Neural progenitor cell (in vitro differentiated cells): ENCODE results near the gene PHC1.

ENCODE experiments used
- EZH2 ChIP-seq: fragments of 200-600 bp; sonication (generic); IDR thresholded peaks from 2 replicates; pipeline ENCODE4 v1.6.1; 2017; ENCODE audit warnings: antibody characterized with exemption, mild to moderate bottlenecking, moderate library complexity
- EZH2phosphoT487 ChIP-seq: fragments of 200-600 bp; sonication (generic); IDR thresholded peaks from 2 replicates; pipeline ENCODE4 v1.6.1; 2017; ENCODE audit warnings: antibody characterized with exemption
- TF ChIP-seq, protein P1 (sequence below): fragments of 200-600 bp; sonication (generic); IDR thresholded peaks from 2 replicates; pipeline ENCODE4 v1.5.1; 2017; ENCODE audit warnings: antibody characterized with exemption, mild to moderate bottlenecking

DNA sequence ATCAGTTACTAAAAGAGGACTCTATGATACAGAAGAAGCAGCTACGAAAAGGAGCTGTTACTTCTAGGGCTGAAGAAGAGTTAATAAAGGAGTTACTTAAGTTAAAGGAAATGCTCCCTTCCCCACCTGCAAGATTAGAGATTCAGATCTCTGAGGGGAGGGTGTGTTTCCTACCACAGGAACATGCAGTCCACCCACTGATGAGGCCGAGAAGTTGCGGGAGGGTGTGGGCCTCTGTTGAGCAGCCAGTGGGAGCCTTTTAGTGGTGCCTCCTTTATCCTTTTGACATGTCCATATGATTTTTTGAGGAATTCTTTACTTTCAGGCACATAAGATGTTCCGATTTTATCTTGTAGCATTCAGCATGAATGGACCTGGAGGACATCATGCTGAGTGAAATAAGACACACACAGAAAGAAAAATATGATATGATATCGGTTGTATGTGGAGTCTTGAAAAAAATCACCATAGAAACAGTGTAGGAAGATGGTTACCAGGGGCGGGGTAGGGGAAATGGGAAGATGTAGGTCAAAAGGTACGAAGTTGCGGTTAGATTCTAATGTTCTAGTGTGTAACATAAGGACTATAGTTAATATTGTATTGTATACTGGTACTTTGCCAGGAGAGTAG lies 39.6 kb downstream of the PHC1 start:
- TF ChIP-seq, protein P1, sequence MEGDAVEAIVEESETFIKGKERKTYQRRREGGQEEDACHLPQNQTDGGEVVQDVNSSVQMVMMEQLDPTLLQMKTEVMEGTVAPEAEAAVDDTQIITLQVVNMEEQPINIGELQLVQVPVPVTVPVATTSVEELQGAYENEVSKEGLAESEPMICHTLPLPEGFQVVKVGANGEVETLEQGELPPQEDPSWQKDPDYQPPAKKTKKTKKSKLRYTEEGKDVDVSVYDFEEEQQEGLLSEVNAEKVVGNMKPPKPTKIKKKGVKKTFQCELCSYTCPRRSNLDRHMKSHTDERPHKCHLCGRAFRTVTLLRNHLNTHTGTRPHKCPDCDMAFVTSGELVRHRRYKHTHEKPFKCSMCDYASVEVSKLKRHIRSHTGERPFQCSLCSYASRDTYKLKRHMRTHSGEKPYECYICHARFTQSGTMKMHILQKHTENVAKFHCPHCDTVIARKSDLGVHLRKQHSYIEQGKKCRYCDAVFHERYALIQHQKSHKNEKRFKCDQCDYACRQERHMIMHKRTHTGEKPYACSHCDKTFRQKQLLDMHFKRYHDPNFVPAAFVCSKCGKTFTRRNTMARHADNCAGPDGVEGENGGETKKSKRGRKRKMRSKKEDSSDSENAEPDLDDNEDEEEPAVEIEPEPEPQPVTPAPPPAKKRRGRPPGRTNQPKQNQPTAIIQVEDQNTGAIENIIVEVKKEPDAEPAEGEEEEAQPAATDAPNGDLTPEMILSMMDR: no peak
- TF ChIP-seq EZH2: no peak
- no peak for TF ChIP-seq EZH2phosphoT487
